ENCODE measurements around the gene DIRAS1. TPM values are rescaled to one million over a fixed set of nuclear protein-coding genes. Genes with fewer than 3 reads are reported as not detected.

DIRAS1 gene
- total and polyA plus RNA-seq, 2 donors (not counting 1 experiment from before 2014, with no cell fraction given): 5.2 to 19.0 TPM

DNA sequence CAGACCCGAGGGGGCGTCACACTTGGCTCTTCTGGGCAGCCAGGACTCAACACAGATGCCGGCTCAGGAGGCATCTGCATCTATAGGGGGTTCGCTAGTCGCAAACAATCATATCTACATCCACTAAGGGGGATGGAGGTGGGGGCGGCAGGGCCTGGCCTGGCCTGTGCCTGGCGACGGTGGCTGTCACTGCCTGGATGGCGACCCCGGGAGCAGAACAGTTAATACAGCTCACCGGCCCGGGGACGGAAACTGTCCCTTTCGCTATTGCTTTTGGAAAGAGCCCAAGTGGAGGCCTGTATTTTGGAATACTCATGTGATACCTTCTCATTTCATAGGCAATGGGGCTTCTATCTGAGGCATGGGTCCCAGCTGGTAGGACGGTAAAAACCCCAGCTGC, 44.2 kb upstream of the DIRAS1 start:
- H3K79me2 ChIP-seq (ENCODE audit: control insufficient read depth, insufficient read depth, low read length): peaks cover 15% of the 10 kb centered on the region
- H2AFZ ChIP-seq (ENCODE audit: low read length): no peak overlapping the region
- no peak overlapping the region for H3K27ac ChIP-seq (ENCODE audit: insufficient read depth, low read length)
- peaks cover 16% of the 10 kb centered on the region for H3K36me3 ChIP-seq (ENCODE audit: control insufficient read depth, insufficient read depth, low read length)
- no peak for DNase-seq (ENCODE audit: low read depth in 2 of 2)
- H4K20me1 ChIP-seq (ENCODE audit: control insufficient read depth, extremely low read depth, insufficient read depth, low read length): no peaks in the 10 kb centered on the region
- H3K4me2 ChIP-seq (ENCODE audit: extremely low read depth, insufficient read depth, low read length): no peak overlapping the region
- no peaks in the 10 kb centered on the region for H3K9me3 ChIP-seq (ENCODE audit: control insufficient read depth, insufficient read depth, low read depth, low read length)
- TF ChIP-seq, protein P1, sequence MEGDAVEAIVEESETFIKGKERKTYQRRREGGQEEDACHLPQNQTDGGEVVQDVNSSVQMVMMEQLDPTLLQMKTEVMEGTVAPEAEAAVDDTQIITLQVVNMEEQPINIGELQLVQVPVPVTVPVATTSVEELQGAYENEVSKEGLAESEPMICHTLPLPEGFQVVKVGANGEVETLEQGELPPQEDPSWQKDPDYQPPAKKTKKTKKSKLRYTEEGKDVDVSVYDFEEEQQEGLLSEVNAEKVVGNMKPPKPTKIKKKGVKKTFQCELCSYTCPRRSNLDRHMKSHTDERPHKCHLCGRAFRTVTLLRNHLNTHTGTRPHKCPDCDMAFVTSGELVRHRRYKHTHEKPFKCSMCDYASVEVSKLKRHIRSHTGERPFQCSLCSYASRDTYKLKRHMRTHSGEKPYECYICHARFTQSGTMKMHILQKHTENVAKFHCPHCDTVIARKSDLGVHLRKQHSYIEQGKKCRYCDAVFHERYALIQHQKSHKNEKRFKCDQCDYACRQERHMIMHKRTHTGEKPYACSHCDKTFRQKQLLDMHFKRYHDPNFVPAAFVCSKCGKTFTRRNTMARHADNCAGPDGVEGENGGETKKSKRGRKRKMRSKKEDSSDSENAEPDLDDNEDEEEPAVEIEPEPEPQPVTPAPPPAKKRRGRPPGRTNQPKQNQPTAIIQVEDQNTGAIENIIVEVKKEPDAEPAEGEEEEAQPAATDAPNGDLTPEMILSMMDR (conservative IDR thresholded peaks at IDR 0.05 in 1 of 2, IDR thresholded peaks at IDR 0.05 in 1 of 2; ENCODE audit: low read depth in 1 of 2, low read length in 2 of 2): no peak
- TF ChIP-seq EZH2 (IDR thresholded peaks at IDR 0.05; ENCODE audit: low read length, missing control alignments): no peak
- peaks cover 2% of the 10 kb centered on the region for H3K4me1 ChIP-seq (ENCODE audit: control insufficient read depth, extremely low read depth, insufficient read depth, low read length)
- H3K9ac ChIP-seq (ENCODE audit: insufficient read depth, low read length): no peak overlapping the region
- H3K4me3 ChIP-seq (replicated peaks in 1 of 4; ENCODE audit: control extremely low read depth in 1 of 4, insufficient read depth in 1 of 4, low read depth in 3 of 4, low read length in 4 of 4): no peak overlapping the region
- H3K27me3 ChIP-seq (ENCODE audit: control insufficient read depth, insufficient read depth, low read length): no peaks in the 10 kb centered on the region

DNA sequence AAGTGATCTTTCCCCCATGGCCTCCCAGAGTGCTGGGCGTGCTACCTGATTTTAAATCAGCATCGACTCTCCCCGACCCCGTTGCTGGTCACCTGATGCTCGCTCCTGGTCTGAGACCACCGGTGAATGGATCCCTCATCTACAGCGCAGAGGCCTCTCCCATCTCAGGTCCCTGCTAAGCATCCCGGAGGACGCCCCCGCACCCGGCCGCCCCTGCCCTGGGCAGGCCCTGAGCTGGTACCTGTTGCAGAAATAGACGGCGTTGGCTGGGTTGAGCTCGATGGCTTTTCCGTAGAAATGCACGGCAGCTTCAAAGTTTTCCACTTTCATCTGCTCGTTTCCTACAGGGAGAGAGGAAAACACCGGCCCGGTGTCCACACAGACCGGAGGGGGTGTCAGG, 43.8 kb upstream of the DIRAS1 start:
- Histone ChIP-seq H2AFZ (ENCODE audit: low read length) (no peak overlapping the region), H3K27ac (ENCODE audit: insufficient read depth, low read length) (no peak overlapping the region), H3K79me2 (ENCODE audit: control insufficient read depth, insufficient read depth, low read length) (peaks cover 11% of the 10 kb centered on the region), H3K27me3 (ENCODE audit: control insufficient read depth, insufficient read depth, low read length) (no peaks in the 10 kb centered on the region), H3K9me3 (ENCODE audit: control insufficient read depth, insufficient read depth, low read depth, low read length) (no peaks in the 10 kb centered on the region), H3K9ac (ENCODE audit: insufficient read depth, low read length) (no peak overlapping the region), H4K20me1 (ENCODE audit: control insufficient read depth, extremely low read depth, insufficient read depth, low read length) (no peaks in the 10 kb centered on the region), H3K4me3 (replicated peaks in 1 of 4; ENCODE audit: control extremely low read depth in 1 of 4, insufficient read depth in 1 of 4, low read depth in 3 of 4, low read length in 4 of 4) (no peak overlapping the region), H3K36me3 (ENCODE audit: control insufficient read depth, insufficient read depth, low read length) (peaks cover 16% of the 10 kb centered on the region), H3K4me1 (ENCODE audit: control insufficient read depth, extremely low read depth, insufficient read depth, low read length) (no peaks in the 10 kb centered on the region), H3K4me2 (ENCODE audit: extremely low read depth, insufficient read depth, low read length) (no peak overlapping the region)
- TF ChIP-seq, protein P1 (conservative IDR thresholded peaks at IDR 0.05 in 1 of 2, IDR thresholded peaks at IDR 0.05 in 1 of 2; ENCODE audit: low read depth in 1 of 2, low read length in 2 of 2): no peak
- TF ChIP-seq EZH2 (IDR thresholded peaks at IDR 0.05; ENCODE audit: low read length, missing control alignments): no peak
- DNase-seq (ENCODE audit: low read depth in 2 of 2): no peak

DNA sequence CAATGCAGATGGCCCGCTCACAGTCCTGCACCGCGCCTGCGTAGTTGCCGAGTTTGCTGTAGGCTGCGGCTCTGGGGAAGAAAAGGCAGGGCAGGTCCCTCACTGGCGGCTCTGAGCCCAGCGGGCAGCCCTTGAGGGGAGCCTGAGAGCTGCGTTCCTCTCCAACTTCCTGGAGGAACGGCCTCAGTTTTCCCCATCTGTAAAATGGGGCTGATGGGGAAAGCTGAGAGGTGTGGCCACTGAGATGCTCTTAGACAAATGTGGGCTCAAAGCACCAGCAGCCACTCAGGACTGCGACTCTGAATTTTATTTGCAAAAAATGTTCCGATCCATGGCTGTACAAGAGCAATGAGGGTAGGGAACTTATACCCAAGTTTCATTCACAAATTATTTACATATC, 42.5 kb upstream of the DIRAS1 start:
- peaks cover 17% of the 10 kb centered on the region for H3K36me3 ChIP-seq (ENCODE audit: control insufficient read depth, insufficient read depth, low read length)
- no peak for DNase-seq (ENCODE audit: low read depth in 2 of 2)
- peaks cover 2% of the 10 kb centered on the region for H3K79me2 ChIP-seq (ENCODE audit: control insufficient read depth, insufficient read depth, low read length)
- no peak overlapping the region for H3K27ac ChIP-seq (ENCODE audit: insufficient read depth, low read length)
- no peak for TF ChIP-seq EZH2 (IDR thresholded peaks at IDR 0.05; ENCODE audit: low read length, missing control alignments)
- TF ChIP-seq, protein P1 (conservative IDR thresholded peaks at IDR 0.05 in 1 of 2, IDR thresholded peaks at IDR 0.05 in 1 of 2; ENCODE audit: low read depth in 1 of 2, low read length in 2 of 2): no peak
- no peak overlapping the region for H3K4me3 ChIP-seq (replicated peaks in 1 of 4; ENCODE audit: control extremely low read depth in 1 of 4, insufficient read depth in 1 of 4, low read depth in 3 of 4, low read length in 4 of 4)
- H3K4me1 ChIP-seq (ENCODE audit: control insufficient read depth, extremely low read depth, insufficient read depth, low read length): no peaks in the 10 kb centered on the region
- no peaks in the 10 kb centered on the region for H3K9me3 ChIP-seq (ENCODE audit: control insufficient read depth, insufficient read depth, low read depth, low read length)
- no peaks in the 10 kb centered on the region for H4K20me1 ChIP-seq (ENCODE audit: control insufficient read depth, extremely low read depth, insufficient read depth, low read length)
- H3K4me2 ChIP-seq (ENCODE audit: extremely low read depth, insufficient read depth, low read length): no peak overlapping the region
- no peak overlapping the region for H2AFZ ChIP-seq (ENCODE audit: low read length)
- H3K9ac ChIP-seq (ENCODE audit: insufficient read depth, low read length): no peak overlapping the region
- no peaks in the 10 kb centered on the region for H3K27me3 ChIP-seq (ENCODE audit: control insufficient read depth, insufficient read depth, low read length)

All from fibroblast of lung (primary cell).